H1 (cell line): Measurements from ENCODE around the gene IFI30. TPM values are rescaled to one million over a fixed set of nuclear protein-coding genes. Genes with fewer than 3 reads are reported as not detected.

ENCODE experiments used
- CHD2 ChIP-seq: IDR thresholded peaks from 2 replicates; pipeline ENCODE4 v1.6.1; 2012; ENCODE audit warnings: low read length, improper control_type of control experiment
- CHD7 ChIP-seq: fragments of 300-600 bp; sonication (generic); IDR thresholded peaks from 2 replicates; pipeline ENCODE4 v1.7.1; 2012; ENCODE audit warnings: low read length, moderate library complexity, mild to moderate bottlenecking, inconsistent platforms; ENCODE audit not compliant: insufficient replicate concordance
- EZH2 ChIP-seq: fragments of 200-600 bp; sonication (generic); IDR thresholded peaks from 2 replicates; pipeline ENCODE4 v1.7.1; 2012; ENCODE audit warnings: low read depth, mild to moderate bottlenecking, moderate library complexity, low read length, inconsistent platforms; ENCODE audit not compliant: severe bottlenecking
- RAD21 ChIP-seq, 2 experiments: IDR thresholded peaks in 1 of 2; conservative IDR thresholded peaks in 1 of 2; 2 replicates each; pipeline ENCODE4 v1.6.1; 2011; ENCODE audit warnings: low read depth in 2 of 2, low read length in 2 of 2, improper control_type of control experiment in 1 of 2, inconsistent platforms in 1 of 2, mild to moderate bottlenecking in 1 of 2, moderate library complexity in 1 of 2
- polyA plus RNA-seq, 7 experiments: library from polyadenylated mRNA; depleted of rRNA in 3 of 7; stranded (reverse) in 5 of 7; unstranded in 2 of 7; fragments of >200 nt in 5 of 7; fragments of 200-250 nt in 2 of 7; gene quantifications; 1 replicate in 5 of 7; 2 replicates in 1 of 7; 4 replicates in 1 of 7; pipeline versions ENCODE4 v1.2.1 to v1.2.3, GENCODE V29; 2011 to 2013; ENCODE audit warnings: missing spikeins in 2 of 7, mixed read lengths in 2 of 7
- total RNA-seq: library from RNA; stranded (reverse); fragmentation: NEBNext Ultra II Directional; extraction: Animal tissue kit (Norgen Biotek cat#: 25700); gene quantifications from 2 replicates; pipeline ENCODE4 v1.2.1, GENCODE V29; 2021

Gene IFI30
- total and polyA plus RNA-seq, 2 of the 8 experiments (the other 6 are each of a cell fraction or from before 2014, with no cell fraction given), result 28.9 to 62.4 TPM

- TF ChIP-seq CHD7 (no peak), CHD2 (no peak), EZH2 (peak; percentile 64), RAD21 (IDR thresholded peaks at IDR 0.05 in 1 of 2, conservative IDR thresholded peaks at IDR 0.05 in 1 of 2; ENCODE audit: low read depth in 2 of 2, low read length in 2 of 2) (no peak)
- TF ChIP-seq, all 59 proteins: peak for 3
Measured at GRCh38 chr19:18225702-18226468, 52.3 kb downstream of the IFI30 start, which contains the start of gene PDE4C (continued).
